ENCODE results near the gene ZNF784. TPM values are rescaled to one million over a fixed set of nuclear protein-coding genes. Genes with fewer than 3 reads are reported as not detected.

ZNF784 gene
- total and polyA plus RNA-seq, 2 of the 13 experiments (the other 11 are each of a cell fraction or from before 2014, with no cell fraction given), result 4.1 to 4.2 TPM

DNA sequence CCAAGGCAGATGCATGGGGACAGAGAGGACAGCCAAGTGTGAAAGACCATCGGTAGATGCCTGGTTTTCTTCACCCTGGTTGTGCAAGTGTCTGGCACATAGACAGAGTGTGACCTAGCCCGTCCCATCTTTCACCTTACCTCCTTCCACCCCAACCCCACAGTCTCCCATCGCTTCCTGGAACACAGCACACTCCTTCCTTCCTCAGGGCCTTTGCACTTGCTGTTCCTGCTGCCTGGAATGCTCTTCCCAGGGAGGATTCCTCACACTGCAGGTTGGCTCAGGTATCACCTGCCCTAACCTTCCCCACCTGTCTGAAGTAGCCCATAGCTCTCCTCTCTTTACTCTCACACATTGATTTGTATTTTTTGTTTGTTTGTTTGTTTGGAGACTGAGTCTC lies 28.1 kb downstream of the ZNF784 start (continued):
- TF ChIP-seq STAT5B (CRISPR knock-in tag; IDR thresholded peaks at IDR 0.05) (no peak), GMEB2 (CRISPR knock-in tag; IDR thresholded peaks at IDR 0.05; ENCODE audit: low read depth) (no peak), NCOR1 (IDR thresholded peaks at IDR 0.05; ENCODE audit: borderline replicate concordance, low read length) (no peak), SOX13 (IDR thresholded peaks at IDR 0.05) (no peak), SOX13 (CRISPR knock-in tag; conservative IDR thresholded peaks at IDR 0.05 in 1 of 2, IDR thresholded peaks at IDR 0.05 in 1 of 2) (no peak), MLLT10 (CRISPR knock-in tag; IDR thresholded peaks at IDR 0.05) (no peak)

DNA sequence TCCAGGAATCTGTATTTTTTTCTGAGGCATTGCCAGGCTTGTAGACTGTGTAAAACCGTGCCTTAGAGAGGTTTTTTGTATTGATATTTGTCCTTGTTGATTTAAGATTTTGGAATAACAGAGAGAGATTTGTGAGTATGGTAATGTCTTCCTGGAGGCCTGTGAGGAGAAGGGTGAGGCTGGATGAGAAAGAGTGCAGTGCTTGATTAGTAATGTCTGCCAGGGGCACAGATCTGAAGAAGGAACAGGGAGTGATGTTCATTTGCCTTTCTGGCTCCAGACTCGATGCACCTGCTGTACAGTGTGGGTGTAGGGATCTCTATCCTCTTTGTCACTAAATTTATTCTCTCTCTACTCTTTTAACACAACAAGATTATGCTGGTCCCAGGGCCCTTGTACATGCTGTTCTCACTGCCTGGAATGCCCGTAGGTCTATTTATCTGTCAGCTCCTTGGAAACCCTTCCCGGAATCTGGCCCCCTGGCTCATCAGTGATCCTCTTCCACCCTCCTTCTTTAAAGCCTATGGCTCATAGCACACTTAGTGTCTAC lies 29.3 kb downstream of the ZNF784 start:
- POLR2A ChIA-PET, result interaction anchor here (1.0 kb wide), 1 partner anchor 10 kb away, joined by 4 read pairs; no protein-coding TSS in a partner anchor
- intact Hi-C loops (cut with micrococcal nuclease; ENCODE audit: unreplicated experiment), result no loop called here
- TF ChIP-seq ZNF431 (CRISPR knock-in tag; IDR thresholded peaks at IDR 0.05; ENCODE audit: borderline replicate concordance, low read depth) (no peak), ZNF547 (CRISPR knock-in tag; IDR thresholded peaks at IDR 0.05) (no peak), ZNF709 (CRISPR knock-in tag; IDR thresholded peaks at IDR 0.05) (no peak), HNRNPL (IDR thresholded peaks at IDR 0.05; ENCODE audit: low read depth, low read length) (no peak), ZNF496 (CRISPR knock-in tag; IDR thresholded peaks at IDR 0.05; ENCODE audit: insufficient replicate concordance) (no peak), CHD2 (IDR thresholded peaks at IDR 0.05; ENCODE audit: low read depth, low read length) (no peak), ZBTB46 (CRISPR knock-in tag; IDR thresholded peaks at IDR 0.05; ENCODE audit: borderline replicate concordance) (no peak)
- TF ChIP-seq, protein P1, sequence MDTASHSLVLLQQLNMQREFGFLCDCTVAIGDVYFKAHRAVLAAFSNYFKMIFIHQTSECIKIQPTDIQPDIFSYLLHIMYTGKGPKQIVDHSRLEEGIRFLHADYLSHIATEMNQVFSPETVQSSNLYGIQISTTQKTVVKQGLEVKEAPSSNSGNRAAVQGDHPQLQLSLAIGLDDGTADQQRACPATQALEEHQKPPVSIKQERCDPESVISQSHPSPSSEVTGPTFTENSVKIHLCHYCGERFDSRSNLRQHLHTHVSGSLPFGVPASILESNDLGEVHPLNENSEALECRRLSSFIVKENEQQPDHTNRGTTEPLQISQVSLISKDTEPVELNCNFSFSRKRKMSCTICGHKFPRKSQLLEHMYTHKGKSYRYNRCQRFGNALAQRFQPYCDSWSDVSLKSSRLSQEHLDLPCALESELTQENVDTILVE (CRISPR knock-in tag; IDR thresholded peaks at IDR 0.05), result no peak
- TF ChIP-seq, protein P2, sequence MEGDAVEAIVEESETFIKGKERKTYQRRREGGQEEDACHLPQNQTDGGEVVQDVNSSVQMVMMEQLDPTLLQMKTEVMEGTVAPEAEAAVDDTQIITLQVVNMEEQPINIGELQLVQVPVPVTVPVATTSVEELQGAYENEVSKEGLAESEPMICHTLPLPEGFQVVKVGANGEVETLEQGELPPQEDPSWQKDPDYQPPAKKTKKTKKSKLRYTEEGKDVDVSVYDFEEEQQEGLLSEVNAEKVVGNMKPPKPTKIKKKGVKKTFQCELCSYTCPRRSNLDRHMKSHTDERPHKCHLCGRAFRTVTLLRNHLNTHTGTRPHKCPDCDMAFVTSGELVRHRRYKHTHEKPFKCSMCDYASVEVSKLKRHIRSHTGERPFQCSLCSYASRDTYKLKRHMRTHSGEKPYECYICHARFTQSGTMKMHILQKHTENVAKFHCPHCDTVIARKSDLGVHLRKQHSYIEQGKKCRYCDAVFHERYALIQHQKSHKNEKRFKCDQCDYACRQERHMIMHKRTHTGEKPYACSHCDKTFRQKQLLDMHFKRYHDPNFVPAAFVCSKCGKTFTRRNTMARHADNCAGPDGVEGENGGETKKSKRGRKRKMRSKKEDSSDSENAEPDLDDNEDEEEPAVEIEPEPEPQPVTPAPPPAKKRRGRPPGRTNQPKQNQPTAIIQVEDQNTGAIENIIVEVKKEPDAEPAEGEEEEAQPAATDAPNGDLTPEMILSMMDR (CRISPR knock-in tag; IDR thresholded peaks at IDR 0.05), result no peak

More for the DNA sequence above, 29.3 kb downstream of the ZNF784 start:
- Histone ChIP-seq H2AFZ (ENCODE audit: low read length) (no peak overlapping the region), H3K27me3 (ENCODE audit: control insufficient read depth in 1 of 2, insufficient read depth in 2 of 2, low read length in 2 of 2) (no peaks in the 10 kb centered on the region; a peak in 1 of 5 replicates), H3K4me1 (ENCODE audit: insufficient read depth, low read length) (peaks cover 9% of the 10 kb centered on the region), H3K79me2 (ENCODE audit: insufficient read depth, low read length) (peaks cover 2% of the 10 kb centered on the region), H3K27ac (ENCODE audit: extremely low read length, insufficient read depth, low read length) (no peak overlapping the region), H3K4me3 (replicated peaks in 1 of 3; ENCODE audit: insufficient read depth in 1 of 3, low read depth in 2 of 3, low read length in 3 of 3) (no peak overlapping the region), H3K9ac (ENCODE audit: insufficient read depth, low read depth, low read length) (no peak overlapping the region), H3K36me3 (replicated peaks in 1 of 2; ENCODE audit: control insufficient read depth in 1 of 2, insufficient read depth in 2 of 2, low read length in 2 of 2) (peaks cover 10 to 32% of the 10 kb centered on the region in 2 experiments; a peak in 4 of 5 replicates), H3K4me2 (ENCODE audit: low read depth, low read length) (no peak overlapping the region), H4K20me1 (ENCODE audit: insufficient read depth, low read length) (0 out of 2 replicates have a peak, but pooled peaks cover 6% of the 10 kb centered on the region), H3K9me3 (ENCODE audit: low read length) (no peaks in the 10 kb centered on the region)
- WGBS (ENCODE audit: low lambda C conversion rate), result 92% methylated on average over 4 of the region's 4 CpGs
- in situ Hi-C loops (cut with HindIII; ENCODE audit: extremely low pct_ligation_motif_present, low pct_unique_long_range_greater_than_20kb), result no loop called here
- no TSS peak for BruUV-seq (replicated peaks)
- ATAC-seq, result no peak
- no peak for DNase-seq (ENCODE audit: low spot score)
- CTCF ChIA-PET (ENCODE audit: low intra/inter-chr PET ratio, low total read pairs), result no interaction called here
- FAIRE-seq, result no peak

All from HepG2 (cell line).